Measurements from ENCODE around the gene ATRX.

DNA sequence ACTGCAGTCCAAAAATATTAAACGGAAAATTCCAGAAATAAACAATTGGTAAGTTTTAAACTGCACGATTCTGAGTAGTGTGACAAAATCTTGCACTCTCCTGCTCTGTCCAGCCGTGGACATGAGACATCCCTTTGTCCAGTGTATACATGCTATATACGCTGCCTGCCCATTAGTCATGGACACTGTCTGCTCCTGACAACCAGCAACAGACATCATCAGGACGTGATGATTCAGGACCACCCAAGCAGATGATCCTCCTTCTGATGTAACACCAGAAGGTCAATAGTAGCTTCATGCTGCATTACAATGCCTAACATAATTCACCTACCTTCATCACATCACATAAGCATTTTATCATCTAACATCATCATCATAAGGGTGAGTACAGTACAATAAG, 36.3 kb downstream of the ATRX start:
- TF ChIP-seq CTCF (conservative IDR thresholded peaks at IDR 0.05; ENCODE audit: low read length): no peak
- no peak for TF ChIP-seq EZH2phosphoT487 (IDR thresholded peaks at IDR 0.05; ENCODE audit: borderline replicate concordance)

All from Loucy (cell line).